Fibroblast of mammary gland (primary cell): Measurements from ENCODE around the gene HBEGF.
A peak's percentile ranks its signal among the peaks of the same experiment; 100 is the strongest.

Experiments used
- DNase-seq: peaks from one replicate; pipeline ENCODE4 v3.0.0-alpha.2; 2010; ENCODE audit warnings: low read depth
- H3K4me3 ChIP-seq: 2 replicates; pipeline ENCODE4 v1.5.1; 2011; ENCODE audit warnings: low read depth, mild to moderate bottlenecking, low read length, moderate library complexity; ENCODE audit not compliant: control insufficient read depth
- TF ChIP-seq, protein P1 (sequence below): conservative IDR thresholded peaks from 2 replicates; pipeline ENCODE4 v1.5.1; 2011; ENCODE audit warnings: low read depth, low read length, inconsistent platforms; ENCODE audit not compliant: control insufficient read depth, insufficient read depth

Gene HBEGF

GRCh38 chr5:140293091-140293848 is 53.1 kb downstream of the HBEGF start:
- peak; percentile 66 for DNase-seq
- TF ChIP-seq, protein P1, sequence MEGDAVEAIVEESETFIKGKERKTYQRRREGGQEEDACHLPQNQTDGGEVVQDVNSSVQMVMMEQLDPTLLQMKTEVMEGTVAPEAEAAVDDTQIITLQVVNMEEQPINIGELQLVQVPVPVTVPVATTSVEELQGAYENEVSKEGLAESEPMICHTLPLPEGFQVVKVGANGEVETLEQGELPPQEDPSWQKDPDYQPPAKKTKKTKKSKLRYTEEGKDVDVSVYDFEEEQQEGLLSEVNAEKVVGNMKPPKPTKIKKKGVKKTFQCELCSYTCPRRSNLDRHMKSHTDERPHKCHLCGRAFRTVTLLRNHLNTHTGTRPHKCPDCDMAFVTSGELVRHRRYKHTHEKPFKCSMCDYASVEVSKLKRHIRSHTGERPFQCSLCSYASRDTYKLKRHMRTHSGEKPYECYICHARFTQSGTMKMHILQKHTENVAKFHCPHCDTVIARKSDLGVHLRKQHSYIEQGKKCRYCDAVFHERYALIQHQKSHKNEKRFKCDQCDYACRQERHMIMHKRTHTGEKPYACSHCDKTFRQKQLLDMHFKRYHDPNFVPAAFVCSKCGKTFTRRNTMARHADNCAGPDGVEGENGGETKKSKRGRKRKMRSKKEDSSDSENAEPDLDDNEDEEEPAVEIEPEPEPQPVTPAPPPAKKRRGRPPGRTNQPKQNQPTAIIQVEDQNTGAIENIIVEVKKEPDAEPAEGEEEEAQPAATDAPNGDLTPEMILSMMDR: no peak
- no peak overlapping the region for H3K4me3 ChIP-seq

GRCh38 chr5:140292212-140293036 is 54.0 kb downstream of the HBEGF start:
- TF ChIP-seq, protein P1: no peak
- H3K4me3 ChIP-seq: no peak overlapping the region
- DNase-seq: no peak

- TF ChIP-seq, protein P1: no peak
- no peak for DNase-seq
Observed at GRCh38 chr5:140287801-140288521, 58.4 kb downstream of the HBEGF start.

DNA sequence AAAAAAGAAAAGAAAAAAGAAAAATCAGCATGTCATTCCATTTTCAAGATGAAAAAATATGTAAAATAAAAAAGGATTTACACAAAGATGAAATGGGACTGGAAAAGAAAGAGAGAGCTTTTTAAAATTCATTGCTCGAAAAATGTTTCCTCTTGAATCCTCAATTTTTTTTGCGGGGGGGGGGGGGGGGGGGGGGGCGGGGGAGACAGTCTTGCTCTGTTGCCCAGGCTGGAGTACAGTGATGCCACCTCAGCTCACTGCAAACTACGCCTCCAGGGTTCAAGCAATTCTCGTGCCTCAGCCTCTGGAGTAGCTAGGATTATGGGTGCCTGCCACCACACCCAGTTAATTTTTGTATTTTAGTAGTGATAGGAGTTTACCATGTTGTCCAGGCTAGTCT is 60.0 kb downstream of the HBEGF start:
- TF ChIP-seq, protein P1: no peak
- no peak overlapping the region for H3K4me3 ChIP-seq
- no peak for DNase-seq

More at GRCh38 chr5:140287801-140288521, 58.4 kb downstream of the HBEGF start:
- no peak overlapping the region for H3K4me3 ChIP-seq

DNA sequence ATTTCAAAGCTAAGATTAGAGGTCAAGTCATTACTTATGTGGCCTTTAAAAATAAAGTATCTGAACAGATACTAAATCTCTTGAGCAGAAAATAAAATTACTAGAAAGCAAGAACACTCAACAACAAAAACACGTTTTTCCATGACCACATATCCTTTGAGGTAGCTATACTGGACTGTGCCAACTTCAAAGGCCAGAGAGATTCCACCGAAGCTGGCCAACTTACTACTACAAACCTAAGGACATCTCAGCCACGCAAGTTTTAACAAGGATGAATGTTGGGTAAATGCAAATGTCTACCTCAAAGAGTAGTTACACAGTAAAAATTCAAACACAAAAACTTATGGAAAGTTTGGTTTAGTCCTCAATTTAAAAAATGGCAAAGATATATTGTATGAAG is 62.4 kb downstream of the HBEGF start:
- no peak for DNase-seq
- TF ChIP-seq, protein P1: no peak
- H3K4me3 ChIP-seq: no peak overlapping the region
